K562 (cell line): ENCODE data around the gene ANO7. TPM values are rescaled to one million over a fixed set of nuclear protein-coding genes. Genes with fewer than 3 reads are reported as not detected.

Experiments
- ATAC-seq: fragments of 200-7000 bp; cut with Tn5 transposase; 3 replicates; pipeline ENCODE4 v1.9.1; 2020; ENCODE audit warnings: moderate library complexity
- BruUV-seq: library from RNA; stranded (reverse); fragments of 400-500 nt; replicated peaks from 2 replicates; lab custom pipeline; 2021; lab: Mats Ljungman, UMichigan
- CTCF ChIA-PET: fragments of 300-600 bp; formaldehyde crosslinking; extraction: SDS; loops from one replicate; lab custom pipeline; 2021; ENCODE audit warnings: low intra/inter-chr PET ratio; lab: Yijun Ruan, JAX
- POLR2A ChIA-PET: fragments of 300-600, 350-650 bp; sonication (Branson Sonifier 250); formaldehyde crosslinking; extraction: SDS; loops from one replicate; lab custom pipeline; 2021; ENCODE audit warnings: antibody characterized with exemption, inconsistent platforms; lab: Yijun Ruan, JAX
- DNase-seq, 4 experiments: peaks; one replicate each; pipeline versions ENCODE4 v3.0.0 to v3.0.0-alpha.2; 2011 to 2018; ENCODE audit warnings: low spot score in 3 of 4, mixed read lengths in 3 of 4; ENCODE audit errors: extremely low read depth in 1 of 4
- FAIRE-seq: peaks from 2 replicates; lab custom pipeline; 2011; peaks lifted over from hg19 to GRCh38; lab: Jason Lieb, UNC
- H2AFZ ChIP-seq: 2 replicates; pipeline ENCODE4 v1.6.0; 2011; ENCODE audit warnings: low read depth, low read length, control low read depth, inconsistent platforms
- H3K27ac ChIP-seq: fragments of 200-600 bp; 3 replicates; pipeline ENCODE4 v1.8.0; 2011; ENCODE audit warnings: low read depth, mild to moderate bottlenecking, control low read depth, inconsistent platforms, low read length, moderate library complexity, mixed read lengths; ENCODE audit errors: extremely low read depth
- H3K27me3 ChIP-seq, 2 experiments: fragments of 300-600 bp in 1 of 2; 2 replicates in 1 of 2; 3 replicates in 1 of 2; pipeline versions ENCODE4 v1.6.0 to v1.8.0; 2011; ENCODE audit warnings: inconsistent platforms in 2 of 2, low read length in 2 of 2, mild to moderate bottlenecking in 1 of 2, mixed read lengths in 1 of 2, moderate library complexity in 1 of 2; ENCODE audit not compliant: control insufficient read depth in 2 of 2, insufficient read depth in 2 of 2
- H3K36me3 ChIP-seq: fragments of 300-600 bp; 3 replicates; pipeline ENCODE4 v1.8.0; 2011; ENCODE audit warnings: mild to moderate bottlenecking, low read length, inconsistent platforms; ENCODE audit not compliant: control insufficient read depth, insufficient read depth
- H3K4me1 ChIP-seq, 2 experiments: fragments of 200-600 bp in 1 of 2; replicated peaks in 1 of 2; 2 replicates in 1 of 2; 3 replicates in 1 of 2; pipeline versions ENCODE4 v1.5.1 to v1.8.0; 2011; ENCODE audit warnings: inconsistent platforms in 2 of 2, low read length in 2 of 2, mild to moderate bottlenecking in 1 of 2, mixed read lengths in 1 of 2, moderate library complexity in 1 of 2; ENCODE audit not compliant: control insufficient read depth in 2 of 2, insufficient read depth in 2 of 2
- H3K4me2 ChIP-seq: 2 replicates; pipeline ENCODE4 v1.6.1; 2011; ENCODE audit warnings: low read length, control low read depth, inconsistent platforms, mixed read lengths; ENCODE audit not compliant: insufficient read depth
- H3K4me3 ChIP-seq: fragments of 200-600 bp; sonication (generic), shearing (Covaris generic); 2 replicates; pipeline ENCODE4 v1.5.1; 2016; ENCODE audit warnings: control low read depth, inconsistent platforms
- H3K79me2 ChIP-seq: fragments of 200-600 bp; 3 replicates; pipeline ENCODE4 v1.8.0; 2011; ENCODE audit warnings: low read length, inconsistent platforms; ENCODE audit not compliant: control insufficient read depth, insufficient read depth
- H3K9ac ChIP-seq, 2 experiments: 2 replicates each; pipeline versions ENCODE4 v1.6.0 to v1.6.1; 2011; ENCODE audit warnings: low read depth in 2 of 2, low read length in 2 of 2, control low read depth in 1 of 2, inconsistent platforms in 1 of 2, mild to moderate bottlenecking in 1 of 2, mixed read lengths in 1 of 2; ENCODE audit not compliant: insufficient read depth in 1 of 2
- H3K9me1 ChIP-seq: one replicate; pipeline ENCODE4 v1.6.0; 2011; ENCODE audit warnings: inconsistent platforms, mild to moderate bottlenecking, low read length, moderate library complexity; ENCODE audit not compliant: control insufficient read depth, insufficient read depth
- H3K9me3 ChIP-seq: replicated peaks from 2 replicates; pipeline ENCODE4 v1.5.1; 2011; ENCODE audit warnings: low read depth, low read length, inconsistent platforms; ENCODE audit not compliant: control insufficient read depth, insufficient read depth
- H4K20me1 ChIP-seq: replicated peaks from 2 replicates; pipeline ENCODE4 v1.6.1; 2011; ENCODE audit warnings: low read length, inconsistent platforms, mixed read lengths; ENCODE audit not compliant: control insufficient read depth, insufficient read depth
- CBFA2T3 ChIP-seq: fragments of 450-650 bp; IDR thresholded peaks from 2 replicates; pipeline ENCODE4 v1.6.1; 2017
- SLC30A9 ChIP-seq: fragments of 250-450 bp; sonication (Bioruptor Pico); IDR thresholded peaks from 2 replicates; pipeline ENCODE4 v1.8.0; 2022; ENCODE audit warnings: mild to moderate bottlenecking, moderate library complexity
- TFAM ChIP-seq: fragments of 250-450 bp; sonication (Bioruptor Pico); conservative IDR thresholded peaks from 2 replicates; pipeline ENCODE4 v1.5.0; 2021; ENCODE audit warnings: mild to moderate bottlenecking, moderate library complexity
- U2AF1 ChIP-seq: fragments of 200-400 bp; formaldehyde crosslinking; optimal IDR thresholded peaks from 2 replicates; pipeline ENCODE3; 2017; ENCODE audit warnings: mild to moderate bottlenecking, low read depth, low read length, moderate library complexity
- YY1 ChIP-seq, 3 experiments: IDR thresholded peaks; 2 replicates each; pipeline ENCODE4 v1.6.1; 2011; ENCODE audit warnings: low read length in 2 of 3, mild to moderate bottlenecking in 2 of 3, moderate library complexity in 2 of 3, borderline replicate concordance in 1 of 3, control low read depth in 1 of 3, low read depth in 1 of 3; ENCODE audit not compliant: insufficient read depth in 3 of 3, insufficient replicate concordance in 2 of 3, control insufficient read depth in 1 of 3, insufficient read length in 1 of 3; ENCODE audit errors: extremely low read depth in 1 of 3
- ZFP30 ChIP-seq: fragments of 250-450 bp; sonication (Bioruptor Pico); IDR thresholded peaks from 2 replicates; pipeline ENCODE4 v1.8.0; 2022; ENCODE audit warnings: moderate library complexity, mild to moderate bottlenecking, inconsistent platforms, borderline replicate concordance
- ZNF444 ChIP-seq: fragments of 250-450 bp; sonication (Bioruptor Pico); IDR thresholded peaks from 2 replicates; pipeline ENCODE4 v1.4.0; 2020; ENCODE audit warnings: mild to moderate bottlenecking, moderate library complexity
- WGBS: fragments of 100-300 bp; shearing (Covaris generic); methylation state at CpG from one replicate; pipeline ENCODE4 v1.1.6; 2016; ENCODE audit warnings: low coverage, mixed read lengths; ENCODE audit not compliant: insufficient coverage; ENCODE audit errors: missing lambda C conversion rate; 5-methylcytosine and 5-hydroxymethylcytosine counted together
- in situ Hi-C: fragments of 300-500 bp; cut with MboI; formaldehyde crosslinking; loops from 4 replicates; pipeline ENCODE4 v1.15.0; 2018; ENCODE audit warnings: inconsistent platforms, mixed read lengths
- intact Hi-C: fragments of 100-400 bp; cut with micrococcal nuclease; formaldehyde crosslinking; loops from 2 replicates; pipeline ENCODE4 v1.14.2; 2022
- polyA plus RNA-seq, 8 experiments: library from polyadenylated mRNA; depleted of rRNA in 4 of 8; stranded (reverse) in 5 of 8; unstranded in 3 of 8; fragments of >200 nt; fragmentation: Nextera tagmentation in 2 of 8; fragmentation: Illumina TruSeq in 1 of 8; extraction: Ambion mirVana in 2 of 8; extraction: Trizol in 1 of 8; gene quantifications; 2 replicates each; pipeline versions ENCODE4 v1.2.1 to v1.2.3, GENCODE V29; 2011 to 2014; ENCODE audit warnings: inconsistent platforms in 1 of 8, missing spikeins in 1 of 8
- total RNA-seq, 7 experiments: library from RNA; depleted of rRNA in 6 of 7; stranded (reverse); fragments of >200 nt in 6 of 7; fragmentation: Illumina TruSeq in 2 of 7; extraction: Trizol in 2 of 7; gene quantifications; 2 replicates each; pipeline versions ENCODE4 v1.2.1 to v1.2.3, GENCODE V29; 2011 to 2021; ENCODE audit warnings: low replicate concordance in 1 of 7
- TF ChIP-seq, protein P1 (sequence below): sonication (generic); formaldehyde crosslinking; IDR thresholded peaks from 2 replicates; pipeline ENCODE4 v1.8.1; 2023; ENCODE audit warnings: mild to moderate bottlenecking, missing genetic modification reagents
- TF ChIP-seq, protein P2 (sequence below): IDR thresholded peaks from 3 replicates; pipeline ENCODE4 v1.6.1; 2011; ENCODE audit warnings: borderline replicate concordance, mild to moderate bottlenecking, moderate library complexity; ENCODE audit not compliant: insufficient read length; ENCODE audit errors: extremely low read depth
- TF ChIP-seq, protein P3 (sequence below): fragments of 450-650 bp; formaldehyde crosslinking; IDR thresholded peaks from 2 replicates; pipeline ENCODE4 v1.4.0; 2020; ENCODE audit warnings: mild to moderate bottlenecking, moderate library complexity
- TF ChIP-seq, protein P4 (sequence below): fragments of 450-650 bp; IDR thresholded peaks from 2 replicates; pipeline ENCODE4 v1.6.1; 2016; ENCODE audit warnings: low read depth, mild to moderate bottlenecking, moderate library complexity

ANO7 gene
- total and polyA plus RNA-seq, 9 of the 15 experiments (the other 6 are each of a cell fraction or from before 2014, with no cell fraction given), result 0.28 to 5.1 (median 1.1) TPM

DNA sequence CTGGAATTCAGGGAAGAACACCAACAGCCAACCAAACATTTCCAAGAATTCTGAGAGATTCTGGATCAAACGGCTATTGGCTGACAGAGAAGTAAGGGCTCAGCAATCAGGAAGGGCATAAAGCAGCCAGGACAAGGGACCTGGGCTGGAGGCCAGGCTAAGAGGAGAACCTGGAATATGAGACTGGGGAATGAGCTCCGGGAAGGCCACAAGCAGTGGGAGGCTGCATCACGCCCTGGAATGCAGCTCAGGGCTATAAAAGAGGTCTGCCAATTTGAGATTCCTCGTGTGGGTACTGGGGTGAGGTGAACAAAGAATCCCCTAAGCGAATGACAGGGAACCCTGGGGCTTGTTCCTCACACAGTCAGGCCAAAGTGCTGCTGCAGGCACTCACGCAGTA is 60.4 kb downstream of the ANO7 start:
- ATAC-seq (no peak), DNase-seq (no peak), FAIRE-seq (no peak)
- Histone ChIP-seq H3K9me3 (no peaks in the 10 kb centered on the region), H3K27me3 (no peaks in the 10 kb centered on the region), H3K27ac (no peak overlapping the region), H3K9ac (no peak overlapping the region), H3K79me2 (no peaks in the 10 kb centered on the region), H3K4me3 (no peak overlapping the region), H3K9me1 (no peaks in the 10 kb centered on the region), H4K20me1 (no peaks in the 10 kb centered on the region), H3K36me3 (peaks cover 93% of the 10 kb centered on the region; the same call in 2 of the 3 replicates), H3K4me2 (no peak overlapping the region), H2AFZ (no peak overlapping the region), H3K4me1 (no peaks in the 10 kb centered on the region; a peak in 1 of 5 replicates)
- intact Hi-C loops (no loop called here), in situ Hi-C loops (no loop called here)
- BruUV-seq, result no TSS peak
- 91% methylated on average over 6 of the region's 6 CpGs for WGBS
- ChIA-PET CTCF (no interaction called here), POLR2A (interaction anchor here (0.8 kb wide), 1 partner anchor 20 kb away, joined by 3 read pairs; no protein-coding TSS in a partner anchor)
- TF ChIP-seq ZFP30 (CRISPR knock-in tag) (no peak), TFAM (no peak), U2AF1 (no peak), SLC30A9 (no peak), YY1 (IDR thresholded peaks at IDR 0.05; ENCODE audit: borderline replicate concordance in 1 of 3, control insufficient read depth in 1 of 3, extremely low read depth in 1 of 3, insufficient read depth in 3 of 3, insufficient read length in 1 of 3, insufficient replicate concordance in 2 of 3, low read depth in 1 of 3, low read length in 2 of 3) (no peak), ZNF444 (CRISPR knock-in tag) (no peak), CBFA2T3 (no peak)
- TF ChIP-seq, protein P1, sequence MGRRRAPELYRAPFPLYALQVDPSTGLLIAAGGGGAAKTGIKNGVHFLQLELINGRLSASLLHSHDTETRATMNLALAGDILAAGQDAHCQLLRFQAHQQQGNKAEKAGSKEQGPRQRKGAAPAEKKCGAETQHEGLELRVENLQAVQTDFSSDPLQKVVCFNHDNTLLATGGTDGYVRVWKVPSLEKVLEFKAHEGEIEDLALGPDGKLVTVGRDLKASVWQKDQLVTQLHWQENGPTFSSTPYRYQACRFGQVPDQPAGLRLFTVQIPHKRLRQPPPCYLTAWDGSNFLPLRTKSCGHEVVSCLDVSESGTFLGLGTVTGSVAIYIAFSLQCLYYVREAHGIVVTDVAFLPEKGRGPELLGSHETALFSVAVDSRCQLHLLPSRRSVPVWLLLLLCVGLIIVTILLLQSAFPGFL, result no peak
- TF ChIP-seq, protein P2, sequence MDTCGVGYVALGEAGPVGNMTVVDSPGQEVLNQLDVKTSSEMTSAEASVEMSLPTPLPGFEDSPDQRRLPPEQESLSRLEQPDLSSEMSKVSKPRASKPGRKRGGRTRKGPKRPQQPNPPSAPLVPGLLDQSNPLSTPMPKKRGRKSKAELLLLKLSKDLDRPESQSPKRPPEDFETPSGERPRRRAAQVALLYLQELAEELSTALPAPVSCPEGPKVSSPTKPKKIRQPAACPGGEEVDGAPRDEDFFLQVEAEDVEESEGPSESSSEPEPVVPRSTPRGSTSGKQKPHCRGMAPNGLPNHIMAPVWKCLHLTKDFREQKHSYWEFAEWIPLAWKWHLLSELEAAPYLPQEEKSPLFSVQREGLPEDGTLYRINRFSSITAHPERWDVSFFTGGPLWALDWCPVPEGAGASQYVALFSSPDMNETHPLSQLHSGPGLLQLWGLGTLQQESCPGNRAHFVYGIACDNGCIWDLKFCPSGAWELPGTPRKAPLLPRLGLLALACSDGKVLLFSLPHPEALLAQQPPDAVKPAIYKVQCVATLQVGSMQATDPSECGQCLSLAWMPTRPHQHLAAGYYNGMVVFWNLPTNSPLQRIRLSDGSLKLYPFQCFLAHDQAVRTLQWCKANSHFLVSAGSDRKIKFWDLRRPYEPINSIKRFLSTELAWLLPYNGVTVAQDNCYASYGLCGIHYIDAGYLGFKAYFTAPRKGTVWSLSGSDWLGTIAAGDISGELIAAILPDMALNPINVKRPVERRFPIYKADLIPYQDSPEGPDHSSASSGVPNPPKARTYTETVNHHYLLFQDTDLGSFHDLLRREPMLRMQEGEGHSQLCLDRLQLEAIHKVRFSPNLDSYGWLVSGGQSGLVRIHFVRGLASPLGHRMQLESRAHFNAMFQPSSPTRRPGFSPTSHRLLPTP, result no peak
- TF ChIP-seq, protein P3, sequence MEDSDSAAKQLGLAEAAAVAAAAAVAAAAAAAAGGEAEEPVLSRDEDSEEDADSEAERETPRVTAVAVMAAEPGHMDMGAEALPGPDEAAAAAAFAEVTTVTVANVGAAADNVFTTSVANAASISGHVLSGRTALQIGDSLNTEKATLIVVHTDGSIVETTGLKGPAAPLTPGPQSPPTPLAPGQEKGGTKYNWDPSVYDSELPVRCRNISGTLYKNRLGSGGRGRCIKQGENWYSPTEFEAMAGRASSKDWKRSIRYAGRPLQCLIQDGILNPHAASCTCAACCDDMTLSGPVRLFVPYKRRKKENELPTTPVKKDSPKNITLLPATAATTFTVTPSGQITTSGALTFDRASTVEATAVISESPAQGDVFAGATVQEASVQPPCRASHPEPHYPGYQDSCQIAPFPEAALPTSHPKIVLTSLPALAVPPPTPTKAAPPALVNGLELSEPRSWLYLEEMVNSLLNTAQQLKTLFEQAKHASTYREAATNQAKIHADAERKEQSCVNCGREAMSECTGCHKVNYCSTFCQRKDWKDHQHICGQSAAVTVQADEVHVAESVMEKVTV (CRISPR knock-in tag), result no peak
- TF ChIP-seq, protein P4, sequence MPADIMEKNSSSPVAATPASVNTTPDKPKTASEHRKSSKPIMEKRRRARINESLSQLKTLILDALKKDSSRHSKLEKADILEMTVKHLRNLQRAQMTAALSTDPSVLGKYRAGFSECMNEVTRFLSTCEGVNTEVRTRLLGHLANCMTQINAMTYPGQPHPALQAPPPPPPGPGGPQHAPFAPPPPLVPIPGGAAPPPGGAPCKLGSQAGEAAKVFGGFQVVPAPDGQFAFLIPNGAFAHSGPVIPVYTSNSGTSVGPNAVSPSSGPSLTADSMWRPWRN, result no peak
